Heart left ventricle (tissue), 16 donors: ENCODE data around the gene CTF1. TPM values are rescaled to one million over a fixed set of nuclear protein-coding genes. Genes with fewer than 3 reads are reported as not detected.

Source experiments
- ATAC-seq, 4 donors: fragments of 200-7000 bp; cut with Tn5 transposase; one replicate each; pipeline ENCODE4 v1.9.1; 2020 to 2022; ENCODE audit warnings: moderate library complexity in 4 of 4, mild to moderate bottlenecking in 3 of 4, moderate number of reproducible peaks in 1 of 4
- DNase-seq, 5 donors: peaks; one replicate each; pipeline ENCODE4 v3.0.0-alpha.2; 2020
- H3K27ac ChIP-seq, 12 donors: fragments of 200-600 bp; sonication (generic) in 4 of 12; one replicate each; pipeline versions ENCODE4 v1.5.0 to v1.8.0; 2016 to 2022; ENCODE audit warnings: mild to moderate bottlenecking in 2 of 12
- H3K27me3 ChIP-seq, 9 donors: fragments of 200-600 bp; sonication (generic) in 2 of 9; one replicate each; pipeline versions ENCODE4 v1.5.1 to v1.8.0; 2016 to 2022; ENCODE audit warnings: mild to moderate bottlenecking in 3 of 9
- H3K36me3 ChIP-seq, 9 donors: fragments of 200-600 bp; sonication (generic) in 2 of 9; one replicate each; pipeline versions ENCODE4 v1.5.0 to v1.8.0; 2018 to 2022; ENCODE audit warnings: mild to moderate bottlenecking in 2 of 9
- H3K4me1 ChIP-seq, 12 donors: fragments of 200-600 bp; sonication (generic) in 4 of 12; one replicate each; pipeline versions ENCODE4 v1.5.0 to v1.8.0; 2016 to 2022; ENCODE audit warnings: mild to moderate bottlenecking in 3 of 12
- H3K4me3 ChIP-seq, 12 donors: fragments of 200-600 bp; sonication (generic) in 4 of 12; one replicate each; pipeline versions ENCODE4 v1.5.0 to v1.8.0; 2017 to 2022; ENCODE audit warnings: mild to moderate bottlenecking in 9 of 12, moderate library complexity in 4 of 12
- H3K9me3 ChIP-seq, 12 donors: fragments of 200-600 bp; sonication (generic) in 4 of 12; one replicate each; pipeline versions ENCODE4 v1.5.0 to v1.8.0; 2016 to 2022; ENCODE audit warnings: mild to moderate bottlenecking in 1 of 12
- CTCF ChIP-seq, 12 donors: fragments of 200-600 bp; sonication (generic) in 4 of 12; IDR thresholded peaks; one replicate each; pipeline versions ENCODE4 v1.5.0 to v1.8.0; 2018 to 2022; ENCODE audit warnings: antibody characterized with exemption in 12 of 12, mild to moderate bottlenecking in 5 of 12
- POLR2A ChIP-seq, 2 donors: fragments of 450-650 bp; IDR thresholded peaks; one replicate each; pipeline ENCODE4 v1.6.1; 2017; ENCODE audit warnings: antibody characterized with exemption in 2 of 2, mild to moderate bottlenecking in 2 of 2, moderate library complexity in 2 of 2
- WGBS, 4 donors: extraction: QIAGEN DNeasy Blood & Tissue Kit in 2 of 4; methylation state at CpG; one replicate each; pipeline versions ENCODE4 v1.1.5 to v1.1.7; 2013 to 2018; 5-methylcytosine and 5-hydroxymethylcytosine counted together
- intact Hi-C, 10 donors: fragments of 100-400 bp; cut with DNase I; formaldehyde crosslinking; loops; one replicate each; pipeline versions ENCODE4 v1.11.1 to v1.14.2; 2022
- polyA plus RNA-seq, 2 donors: library from polyadenylated mRNA; stranded (reverse); fragments of 200-250 nt; gene quantifications; one replicate each; pipeline ENCODE4 v1.2.3, GENCODE V29; 2013
- total RNA-seq, 9 donors: library from RNA; depleted of rRNA in 2 of 9; stranded (reverse); fragments of >200 nt in 2 of 9; fragmentation: NEBNext Ultra II Directional in 3 of 9; extraction: Animal tissue kit (Norgen Biotek cat#: 25700) in 3 of 9; gene quantifications; one replicate each; pipeline versions ENCODE4 v1.1.0 to v1.2.4, GENCODE V29; 2016 to 2023
- donor health status: ischemic (EF 13 %, LVEDD 7.1; RV severe dilation, severe dysfunction).
- donor health status: healthy with polysubstance abuse.
- donor health status: DM: no; HTN: yes; CAD: no.
- donor health status: DM: no; HTN: no; CAD: no.
- donor health status: ischemic (EF 25% LVEDD 6.9; RV normal size, moderate dysfunction).
- donor health status: ischemic (EF 25% LVEDD 5.7; RV mildly dilated, moderate dysfunction).
- donor health status: healthy.
- donor health status: DM: yes; HTN: yes; CAD: no.
- donor health status: ischemic (EF 35%, LVEDD 5.7; RV mildly dilated, moderate dysfunction).
- donor health status: nonischemic (EF 11% LVEDD 7.7; RV severe dilation, severe dysfunction).
- donor health status: DM: yes; HTN: yes; CAD: no.
- donor health status: PGD.
- donor health status: ischemic (EF 29% LVEDD 5.4; RV normal size, mild dysfunction).
- donor health status: nonischemic (EF 23%, LVEDD 6.1; RV moderate dilation, normal function).

The CTF1 gene
- total and polyA plus RNA-seq, 11 donors: 3.7 to 22.2 (median 12.2) TPM

- no peaks in the 10 kb centered on the region for H3K4me1 ChIP-seq
- no peak for ATAC-seq
- no peak overlapping the region for H3K27ac ChIP-seq
- DNase-seq: no peak
- 78 to 96% (median 80%) methylated on average over 6 of the region's 6 CpGs for WGBS, 4 donors
- H3K9me3 ChIP-seq: no peaks in the 10 kb centered on the region
- intact Hi-C loops: no loop called here
- no peaks in the 10 kb centered on the region for H3K27me3 ChIP-seq
- no peak overlapping the region for H3K4me3 ChIP-seq
- peaks cover 0 to 3% (median 0%) of the 10 kb centered on the region in 9 donors for H3K36me3 ChIP-seq
- TF ChIP-seq CTCF (IDR thresholded peaks at IDR 0.05) (no peak), POLR2A (IDR thresholded peaks at IDR 0.05) (no peak)
Observed at GRCh38 chr16:30866031-30866430, 30.4 kb upstream of the CTF1 start.

GRCh38 chr16:30867747-30868146 is 28.7 kb upstream of the CTF1 start:
- Histone ChIP-seq H3K27me3 (no peaks in the 10 kb centered on the region), H3K27ac (no peak overlapping the region), H3K36me3 (peaks cover 0 to 8% (median 2%) of the 10 kb centered on the region in 9 donors), H3K9me3 (no peaks in the 10 kb centered on the region), H3K4me3 (no peak overlapping the region), H3K4me1 (no peaks in the 10 kb centered on the region)
- no peak for ATAC-seq
- DNase-seq: no peak
- WGBS, 4 donors: 89 to 95% (median 92%) methylated on average over 5 of the region's 5 CpGs
- intact Hi-C loops: no loop called here
- TF ChIP-seq POLR2A (IDR thresholded peaks at IDR 0.05) (no peak), CTCF (IDR thresholded peaks at IDR 0.05) (no peak)

DNA sequence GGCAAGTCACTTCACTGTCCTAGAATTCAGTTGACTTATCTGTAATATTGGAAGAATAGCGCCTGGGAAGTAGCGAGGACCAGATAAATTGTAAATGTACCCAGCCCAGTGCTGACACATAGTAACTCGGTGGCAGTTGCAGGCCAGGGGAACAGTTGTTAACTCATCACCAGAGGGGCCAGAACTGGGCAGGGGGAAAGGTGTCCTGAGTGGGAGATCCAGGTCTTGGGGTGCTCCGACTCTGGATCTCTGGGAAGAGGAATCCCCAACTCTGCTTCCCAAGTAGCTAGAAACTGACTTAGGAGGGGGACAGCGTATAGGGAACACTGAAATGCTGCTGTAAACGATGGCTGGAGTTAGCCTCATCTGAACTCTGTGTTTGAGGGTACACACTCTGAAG is 25.5 kb upstream of the CTF1 start:
- DNase-seq (no peak), ATAC-seq (no peak)
- intact Hi-C loops: loop anchor here in 3 of 10 donors (5.0 to 10.0 kb wide), 3 partner anchors 56 to 66 kb away; no protein-coding TSS in a partner anchor
- H3K4me1 ChIP-seq: peaks cover 0 to 16% (median 7%) of the 10 kb centered on the region in 12 donors
- H3K27ac ChIP-seq: no peak overlapping the region
- no peak overlapping the region for H3K4me3 ChIP-seq
- peaks cover 0 to 8% (median 2%) of the 10 kb centered on the region in 9 donors for H3K36me3 ChIP-seq
- TF ChIP-seq CTCF (IDR thresholded peaks at IDR 0.05) (no peak), POLR2A (IDR thresholded peaks at IDR 0.05) (no peak)
- H3K9me3 ChIP-seq: no peaks in the 10 kb centered on the region
- H3K27me3 ChIP-seq: no peaks in the 10 kb centered on the region
- 86 to 92% (median 90%) methylated on average over 6 of the region's 6 CpGs for WGBS, 4 donors

DNA sequence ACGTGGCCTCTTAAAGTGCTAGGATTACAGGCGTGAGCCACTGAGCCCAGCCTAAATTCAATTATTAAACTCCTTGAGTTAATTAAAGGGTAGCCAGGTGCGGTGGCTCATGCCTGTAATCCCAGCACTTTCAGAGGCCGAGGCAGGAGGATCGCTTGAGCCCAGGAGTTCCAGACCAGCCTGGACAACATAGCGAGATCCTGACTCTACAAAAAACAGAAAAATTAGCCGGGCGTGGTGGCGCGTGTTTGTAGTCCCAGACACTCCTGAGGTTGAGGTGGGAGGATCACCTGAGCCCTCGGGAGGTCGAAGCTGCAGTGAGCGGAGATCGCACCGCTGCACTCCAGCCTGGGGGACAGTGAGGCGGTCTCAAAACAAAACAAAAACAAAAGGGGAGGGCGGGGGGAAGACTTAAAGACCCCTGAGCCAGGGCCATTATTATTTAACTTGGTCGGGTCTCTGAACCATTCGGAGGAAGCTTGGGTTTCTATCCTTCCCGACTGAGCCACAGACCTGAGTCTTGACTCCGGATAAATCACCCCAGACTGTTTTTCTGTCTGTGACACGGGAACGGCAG is 22.1 kb upstream of the CTF1 start:
- Histone ChIP-seq H3K4me1 (peaks cover 3 to 29% (median 20%) of the 10 kb centered on the region in 12 donors), H3K36me3 (peaks cover 0 to 18% (median 7%) of the 10 kb centered on the region in 9 donors), H3K27me3 (no peaks in the 10 kb centered on the region), H3K27ac (peak overlapping the region; percentile 80 to 100 (median 94)), H3K4me3 (peak overlapping the region; percentile 52 to 99 (median 87)), H3K9me3 (no peaks in the 10 kb centered on the region)
- ATAC-seq (no peak), DNase-seq (peak in 1 of 5 donors; percentile 30)
- intact Hi-C loops: loop anchor here in 6 of 10 donors (1.0 to 10.0 kb wide), 7 partner anchors 20 to 70 kb away; partner anchors contain the start of genes BCL7C (in 1 of the 6) and CTF1 (in 1 of the 6)
- WGBS, 4 donors: 28 to 34% (median 31%) methylated on average over 23 of the region's 23 CpGs
- TF ChIP-seq POLR2A (IDR thresholded peaks at IDR 0.05): no peak
- TF ChIP-seq CTCF (IDR thresholded peaks at IDR 0.05): no peak
